Activated T-cell treated with anti-CD3 and anti-CD28 coated beads, Interleukin-2, amount 50 U/mL, for 1 hour (primary cell): ENCODE results near the gene RIOK3.
"Not testable (repeated sequence)": the region's sequence is repeated elsewhere in the genome, so short reads cannot be mapped to it uniquely, and the experiment has no call there.

ENCODE experiments used
- DNase-seq: peaks from one replicate; pipeline ENCODE4 v3.0.0-alpha.2; 2020

The RIOK3 gene

GRCh38 chr18:23452347-23452727, 750 bp upstream of the RIOK3 start:
- no peak for DNase-seq

- DNase-seq = no peak
These were observed 582 bp downstream of the RIOK3 start for GRCh38 chr18:23453680-23454058.

- DNase-seq = no peak
These were observed 3.7 kb downstream of the RIOK3 start for GRCh38 chr18:23456835-23457234.

- DNase-seq = no peak
These were observed 5.9 kb downstream of the RIOK3 start for GRCh38 chr18:23458830-23459529.

GRCh38 chr18:23459530-23459921, 6.4 kb downstream of the RIOK3 start:
- no peak for DNase-seq

- DNase-seq = no peak
These were observed 7.5 kb downstream of the RIOK3 start for GRCh38 chr18:23460285-23461273.

- no peak for DNase-seq
These were observed 9.8 kb downstream of the RIOK3 start for GRCh38 chr18:23462876-23463275.

- DNase-seq = no peak
These were observed 15.8 kb downstream of the RIOK3 start for GRCh38 chr18:23468753-23469459.

GRCh38 chr18:23470620-23471387, 17.7 kb downstream of the RIOK3 start:
- no peak for DNase-seq

- DNase-seq = no peak
These were observed 18.4 kb downstream of the RIOK3 start for GRCh38 chr18:23471486-23471885.

- no peak for DNase-seq
These were observed 26.9 kb downstream of the RIOK3 start for GRCh38 chr18:23479829-23480505.

- no peak for DNase-seq
These were observed 31.6 kb downstream of the RIOK3 start for GRCh38 chr18:23484561-23485182.

GRCh38 chr18:23485386-23485785, 32.3 kb downstream of the RIOK3 start:
- DNase-seq = no peak

- DNase-seq = peak; percentile 50
These were observed 34.9 kb downstream of the RIOK3 start for GRCh38 chr18:23487738-23488570.

GRCh38 chr18:23489586-23489985, 36.5 kb downstream of the RIOK3 start:
- not testable (repeated sequence) for DNase-seq

GRCh38 chr18:23493654-23494053, 40.6 kb downstream of the RIOK3 start:
- DNase-seq = no peak

- no peak for DNase-seq
These were observed 41.9 kb downstream of the RIOK3 start for GRCh38 chr18:23494992-23495391.

GRCh38 chr18:23495723-23496440, 42.8 kb downstream of the RIOK3 start:
- no peak for DNase-seq

- DNase-seq = no peak
These were observed 45.0 kb downstream of the RIOK3 start for GRCh38 chr18:23498117-23498516.

GRCh38 chr18:23498877-23499276, 45.8 kb downstream of the RIOK3 start:
- peak; percentile 58 for DNase-seq
